ENCODE results near the gene HYCC2. TPM values are rescaled to one million over a fixed set of nuclear protein-coding genes. Genes with fewer than 3 reads are reported as not detected.

HYCC2 gene
- total and polyA plus RNA-seq, 2 donors (not counting 1 experiment from before 2014, with no cell fraction given), result 3.6 to 30.1 TPM

DNA sequence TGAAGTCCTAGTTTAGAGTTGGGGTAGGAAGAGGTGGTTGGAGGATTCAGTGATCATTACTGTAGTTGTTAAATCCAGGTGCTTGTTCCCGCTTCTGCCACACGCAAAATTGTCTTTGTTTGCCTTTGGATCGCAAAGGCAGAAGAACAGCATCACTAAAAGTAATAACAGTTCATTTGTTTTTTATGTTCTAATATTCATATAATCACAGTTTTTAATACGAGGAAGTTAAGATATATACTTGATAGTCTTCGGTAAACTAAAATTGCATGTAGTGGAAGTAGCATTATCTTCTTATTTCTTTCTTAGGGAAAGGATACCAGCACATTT, 695 bp upstream of the HYCC2 start:
- WGBS (ENCODE audit: insufficient coverage), result no CpG with 5 or more reads among the region's 5 CpGs
- no peak for TF ChIP-seq EZH2 (IDR thresholded peaks at IDR 0.05; ENCODE audit: borderline replicate concordance, insufficient read depth, low read depth, low read length, poor library complexity, severe bottlenecking)
- TF ChIP-seq, protein P1, sequence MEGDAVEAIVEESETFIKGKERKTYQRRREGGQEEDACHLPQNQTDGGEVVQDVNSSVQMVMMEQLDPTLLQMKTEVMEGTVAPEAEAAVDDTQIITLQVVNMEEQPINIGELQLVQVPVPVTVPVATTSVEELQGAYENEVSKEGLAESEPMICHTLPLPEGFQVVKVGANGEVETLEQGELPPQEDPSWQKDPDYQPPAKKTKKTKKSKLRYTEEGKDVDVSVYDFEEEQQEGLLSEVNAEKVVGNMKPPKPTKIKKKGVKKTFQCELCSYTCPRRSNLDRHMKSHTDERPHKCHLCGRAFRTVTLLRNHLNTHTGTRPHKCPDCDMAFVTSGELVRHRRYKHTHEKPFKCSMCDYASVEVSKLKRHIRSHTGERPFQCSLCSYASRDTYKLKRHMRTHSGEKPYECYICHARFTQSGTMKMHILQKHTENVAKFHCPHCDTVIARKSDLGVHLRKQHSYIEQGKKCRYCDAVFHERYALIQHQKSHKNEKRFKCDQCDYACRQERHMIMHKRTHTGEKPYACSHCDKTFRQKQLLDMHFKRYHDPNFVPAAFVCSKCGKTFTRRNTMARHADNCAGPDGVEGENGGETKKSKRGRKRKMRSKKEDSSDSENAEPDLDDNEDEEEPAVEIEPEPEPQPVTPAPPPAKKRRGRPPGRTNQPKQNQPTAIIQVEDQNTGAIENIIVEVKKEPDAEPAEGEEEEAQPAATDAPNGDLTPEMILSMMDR (IDR thresholded peaks at IDR 0.05), result no peak
- Histone ChIP-seq H3K4me1 (ENCODE audit: control insufficient read depth in 2 of 2, insufficient read depth in 2 of 2, low read length in 2 of 2) (peaks cover 18 to 27% of the 10 kb centered on the region in 2 donors), H3K27me3 (replicated peaks in 1 of 4; ENCODE audit: control extremely low read depth in 1 of 4, control insufficient read depth in 3 of 4, insufficient read depth in 4 of 4, low read length in 3 of 4) (no peaks in the 10 kb centered on the region), H3K79me2 (ENCODE audit: control insufficient read depth, insufficient read depth, low read length) (peaks cover 83% of the 10 kb centered on the region), H2AFZ (ENCODE audit: insufficient read depth, low read depth, low read length, poor library complexity, severe bottlenecking) (peak overlapping the region; percentile 96), H3K4me3 (ENCODE audit: control extremely low read depth in 1 of 5, extremely low read depth in 1 of 5, insufficient read depth in 1 of 5, low read depth in 2 of 5, low read length in 4 of 5) (peak overlapping the region; percentile 61 to 92 (median 86)), H4K20me1 (ENCODE audit: control insufficient read depth, insufficient read depth, low read length, poor library complexity, severe bottlenecking) (no peaks in the 10 kb centered on the region), H3K4me2 (replicated peaks; ENCODE audit: low read depth, low read length, poor library complexity, severe bottlenecking) (peak overlapping the region; percentile 87), H3K36me3 (replicated peaks in 1 of 2; ENCODE audit: control extremely low read depth in 1 of 2, control insufficient read depth in 1 of 2, extremely low read depth in 1 of 2, insufficient read depth in 2 of 2, low read length in 1 of 2) (peaks cover 0 to 1% of the 10 kb centered on the region in 2 experiments), H3K9ac (ENCODE audit: low read length) (peak overlapping the region; percentile 90), H3K27ac (ENCODE audit: low read length in 2 of 2) (peak overlapping the region; percentile 58 to 91), H3K9me3 (ENCODE audit: control extremely low read depth in 1 of 3, control insufficient read depth in 2 of 3, insufficient read depth in 1 of 3, low read length in 2 of 3) (peaks cover 0 to 3% (median 0%) of the 10 kb centered on the region in 3 donors)
- H3K27me3 Mint-ChIP-seq, result no peaks in the 10 kb centered on the region
- DNase-seq (no peak), ATAC-seq (ENCODE audit: low read depth) (no peak)
- peaks cover 35% of the 10 kb centered on the region for H3K4me1 Mint-ChIP-seq
- H3K27ac Mint-ChIP-seq, result peak overlapping the region; percentile 98
- POLR2A ChIA-PET, result interaction anchor here (1.3 kb wide), 1 partner anchor 45 kb away, joined by 3 read pairs; no protein-coding TSS in a partner anchor
- CTCF ChIA-PET, result interaction anchor here (1.1 to 6.2 kb wide), 4 partner anchors 45 to 161 kb away, joined by 5 to 45 read pairs (median 41); partner anchors contain the start of gene CFLAR
- intact Hi-C loops (cut with micrococcal nuclease), result no loop called here
- peak overlapping the region; percentile 91 for H3K4me3 Mint-ChIP-seq
- no peaks in the 10 kb centered on the region for H3K9me3 Mint-ChIP-seq (ENCODE audit: insufficient read depth)

DNA sequence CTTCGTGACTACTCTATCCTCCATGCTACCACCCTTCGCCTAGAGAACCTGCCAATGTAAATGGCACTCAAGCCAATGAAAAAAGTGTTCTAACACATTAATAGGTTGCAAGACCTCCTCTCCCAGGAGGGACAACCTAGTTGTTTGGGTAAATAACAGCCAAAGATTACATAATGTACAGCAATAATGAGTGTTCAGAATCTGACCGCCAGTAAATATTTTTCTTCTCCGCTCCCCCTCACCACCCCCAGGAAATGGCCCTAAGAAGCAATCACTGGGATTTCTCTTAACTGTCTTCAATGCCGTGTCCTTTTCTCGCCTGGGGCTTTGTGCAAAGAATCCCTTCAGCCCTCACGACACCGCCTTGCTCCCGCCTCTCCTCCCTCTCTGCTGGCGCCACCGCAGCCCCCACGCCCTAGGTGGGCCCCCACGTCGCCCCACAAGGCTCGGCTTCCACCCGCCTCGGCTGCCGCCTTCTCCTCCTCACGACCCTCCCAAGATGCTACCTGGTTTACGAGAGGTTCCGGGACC, 458 bp downstream of the HYCC2 start:
- CTCF ChIA-PET, result interaction anchor here (0.9 to 6.2 kb wide), 13 partner anchors 23 to 358 kb away, joined by 3 to 97 read pairs (median 5); partner anchors contain the start of genes CASP10, CFLAR and CLK1
- DNase-seq, result no peak
- POLR2A ChIA-PET, result no interaction called here
- H3K27me3 ChIP-seq (replicated peaks in 1 of 4; ENCODE audit: control extremely low read depth in 1 of 4, control insufficient read depth in 3 of 4, insufficient read depth in 4 of 4, low read length in 3 of 4), result no peaks in the 10 kb centered on the region
- Mint-ChIP-seq H3K9me3 (ENCODE audit: insufficient read depth) (no peaks in the 10 kb centered on the region), H3K27me3 (no peaks in the 10 kb centered on the region), H3K4me1 (peaks cover 39% of the 10 kb centered on the region), H3K27ac (peak overlapping the region; percentile 98), H3K4me3 (peak overlapping the region; percentile 91)
- under 1% methylated on average over 20 of the region's 21 CpGs for WGBS (ENCODE audit: insufficient coverage)
- peak overlapping the region; percentile 61 to 92 (median 86) for H3K4me3 ChIP-seq (ENCODE audit: control extremely low read depth in 1 of 5, extremely low read depth in 1 of 5, insufficient read depth in 1 of 5, low read depth in 2 of 5, low read length in 4 of 5)
- peaks cover 89% of the 10 kb centered on the region for H3K79me2 ChIP-seq (ENCODE audit: control insufficient read depth, insufficient read depth, low read length)
- H2AFZ ChIP-seq (ENCODE audit: insufficient read depth, low read depth, low read length, poor library complexity, severe bottlenecking), result peak overlapping the region; percentile 96
- peak overlapping the region; percentile 87 for H3K4me2 ChIP-seq (replicated peaks; ENCODE audit: low read depth, low read length, poor library complexity, severe bottlenecking)
- H3K27ac ChIP-seq (ENCODE audit: low read length in 2 of 2), result peak overlapping the region; percentile 58 to 91
- peaks cover 0 to 3% (median 0%) of the 10 kb centered on the region in 3 donors for H3K9me3 ChIP-seq (ENCODE audit: control extremely low read depth in 1 of 3, control insufficient read depth in 2 of 3, insufficient read depth in 1 of 3, low read length in 2 of 3)
- H4K20me1 ChIP-seq (ENCODE audit: control insufficient read depth, insufficient read depth, low read length, poor library complexity, severe bottlenecking), result no peaks in the 10 kb centered on the region
- peak; percentile 11 for ATAC-seq (ENCODE audit: low read depth)
- H3K9ac ChIP-seq (ENCODE audit: low read length), result peak overlapping the region; percentile 90
- peaks cover 0 to 1% of the 10 kb centered on the region in 2 experiments for H3K36me3 ChIP-seq (replicated peaks in 1 of 2; ENCODE audit: control extremely low read depth in 1 of 2, control insufficient read depth in 1 of 2, extremely low read depth in 1 of 2, insufficient read depth in 2 of 2, low read length in 1 of 2)
- H3K4me1 ChIP-seq (ENCODE audit: control insufficient read depth in 2 of 2, insufficient read depth in 2 of 2, low read length in 2 of 2), result peaks cover 18 to 27% of the 10 kb centered on the region in 2 donors
- no peak for TF ChIP-seq EZH2 (IDR thresholded peaks at IDR 0.05; ENCODE audit: borderline replicate concordance, insufficient read depth, low read depth, low read length, poor library complexity, severe bottlenecking)
- TF ChIP-seq, protein P1 (IDR thresholded peaks at IDR 0.05), result no peak
- intact Hi-C loops (cut with micrococcal nuclease), result loop anchor here (1.0 to 2.0 kb wide), 9 partner anchors 46 to 380 kb away; partner anchors contain the start of genes NIF3L1, ORC2, PPIL3 and STRADB

All from B cell (primary cell).